K562 (cell line): ENCODE results near the gene DBP. TPM values are rescaled to one million over a fixed set of nuclear protein-coding genes. Genes with fewer than 3 reads are reported as not detected.

Experiments
- CREM ChIP-seq: IDR thresholded peaks from 2 replicates; pipeline ENCODE4 v1.6.1; 2014; ENCODE audit warnings: antibody characterized with exemption, low read depth
- DNMT1 ChIP-seq: fragments of 450-650 bp; IDR thresholded peaks from 2 replicates; pipeline ENCODE4 v1.6.1; 2016; ENCODE audit warnings: antibody characterized with exemption, mild to moderate bottlenecking
- GATA2 ChIP-seq: sonication (generic); formaldehyde crosslinking; IDR thresholded peaks from 2 replicates; pipeline ENCODE4 v1.4.0; 2020; ENCODE audit warnings: mild to moderate bottlenecking, missing genetic modification reagents
- KLF10 ChIP-seq: fragments of 250-450 bp; sonication (Bioruptor Pico); IDR thresholded peaks from 2 replicates; pipeline ENCODE4 v1.6.1; 2021; ENCODE audit warnings: matching md5 sums
- KLF16 ChIP-seq: IDR thresholded peaks from 2 replicates; pipeline ENCODE4 v1.6.1; 2016; ENCODE audit warnings: antibody characterized with exemption
- L3MBTL2 ChIP-seq: fragments of 450-650 bp; IDR thresholded peaks from 2 replicates; pipeline ENCODE4 v1.6.1; 2016; ENCODE audit warnings: mild to moderate bottlenecking, moderate library complexity
- MAFG ChIP-seq: fragments of 450-650 bp; conservative IDR thresholded peaks from 2 replicates; pipeline ENCODE4 v1.6.1; 2016; ENCODE audit warnings: missing genetic modification characterization, missing compliant biosample characterization
- MAZ ChIP-seq, 2 experiments: fragments of 450-650 bp in 1 of 2; sonication (generic) in 1 of 2; formaldehyde crosslinking; IDR thresholded peaks in 1 of 2; conservative IDR thresholded peaks in 1 of 2; 2 replicates each; pipeline versions ENCODE4 v1.4.0 to v1.5.0; 2020; ENCODE audit warnings: mild to moderate bottlenecking in 1 of 2, missing genetic modification reagents in 1 of 2
- NCOR1 ChIP-seq: fragments of 450-650 bp; IDR thresholded peaks from 2 replicates; pipeline ENCODE4 v1.6.1; 2016; ENCODE audit warnings: mild to moderate bottlenecking, moderate library complexity
- POLR3G ChIP-seq: IDR thresholded peaks from 2 replicates; pipeline ENCODE4 v1.6.1; 2011; ENCODE audit not compliant: insufficient read length, insufficient replicate concordance; ENCODE audit errors: extremely low read depth
- RHOXF2B ChIP-seq: fragments of 250-450 bp; sonication (Bioruptor Pico); conservative IDR thresholded peaks from 2 replicates; pipeline ENCODE4 v1.5.1; 2021
- SRF ChIP-seq, 2 experiments: fragments of 250-450, 450-650 bp in 1 of 2; sonication (Bioruptor Pico) in 1 of 2; sonication (generic) in 1 of 2; formaldehyde crosslinking; IDR thresholded peaks; 2 replicates each; pipeline versions ENCODE4 v1.5.0 to v1.5.1; 2020 to 2022; ENCODE audit warnings: mild to moderate bottlenecking in 1 of 2, missing genetic modification reagents in 1 of 2
- SUPT5H ChIP-seq: fragments of 450-650 bp; IDR thresholded peaks from 2 replicates; pipeline ENCODE4 v1.6.1; 2016
- TAL1 ChIP-seq: fragments of 450-650 bp; IDR thresholded peaks from 2 replicates; pipeline ENCODE4 v1.6.1; 2016; ENCODE audit warnings: mild to moderate bottlenecking
- ZNF12 ChIP-seq: sonication (generic); formaldehyde crosslinking; IDR thresholded peaks from 2 replicates; pipeline ENCODE4 v1.4.0; 2020; ENCODE audit warnings: mild to moderate bottlenecking, missing genetic modification reagents
- polyA plus RNA-seq, 8 experiments: library from polyadenylated mRNA; depleted of rRNA in 4 of 8; stranded (reverse) in 5 of 8; unstranded in 3 of 8; fragments of >200 nt; fragmentation: Nextera tagmentation in 2 of 8; fragmentation: Illumina TruSeq in 1 of 8; extraction: Ambion mirVana in 2 of 8; extraction: Trizol in 1 of 8; gene quantifications; 2 replicates each; pipeline versions ENCODE4 v1.2.1 to v1.2.3, GENCODE V29; 2011 to 2014; ENCODE audit warnings: inconsistent platforms in 1 of 8, missing spikeins in 1 of 8
- total RNA-seq, 7 experiments: library from RNA; depleted of rRNA in 6 of 7; stranded (reverse); fragments of >200 nt in 6 of 7; fragmentation: Illumina TruSeq in 2 of 7; extraction: Trizol in 2 of 7; gene quantifications; 2 replicates each; pipeline versions ENCODE4 v1.2.1 to v1.2.3, GENCODE V29; 2011 to 2021; ENCODE audit warnings: low replicate concordance in 1 of 7
- TF ChIP-seq, protein P1 (sequence below): fragments of 450-650 bp; IDR thresholded peaks from 2 replicates; pipeline ENCODE4 v1.6.1; 2016; ENCODE audit warnings: borderline replicate concordance
- TF ChIP-seq, protein P2 (sequence below): fragments of 450-650 bp; IDR thresholded peaks from 2 replicates; pipeline ENCODE4 v1.6.1; 2017; ENCODE audit warnings: mild to moderate bottlenecking, moderate library complexity
- TF ChIP-seq, protein P3 (sequence below): sonication (generic); formaldehyde crosslinking; IDR thresholded peaks from 2 replicates; pipeline ENCODE4 v1.8.1; 2023; ENCODE audit warnings: missing genetic modification reagents, mild to moderate bottlenecking, borderline replicate concordance
- TF ChIP-seq, protein P4 (sequence below): sonication (generic); formaldehyde crosslinking; IDR thresholded peaks from 2 replicates; pipeline ENCODE4 v1.8.0; 2022; ENCODE audit warnings: missing genetic modification reagents, mild to moderate bottlenecking, moderate library complexity, borderline replicate concordance

DBP gene
- total and polyA plus RNA-seq, 9 of the 15 experiments (the other 6 are each of a cell fraction or from before 2014, with no cell fraction given), result 0.25 to 5.5 (median 1.8) TPM

DNA sequence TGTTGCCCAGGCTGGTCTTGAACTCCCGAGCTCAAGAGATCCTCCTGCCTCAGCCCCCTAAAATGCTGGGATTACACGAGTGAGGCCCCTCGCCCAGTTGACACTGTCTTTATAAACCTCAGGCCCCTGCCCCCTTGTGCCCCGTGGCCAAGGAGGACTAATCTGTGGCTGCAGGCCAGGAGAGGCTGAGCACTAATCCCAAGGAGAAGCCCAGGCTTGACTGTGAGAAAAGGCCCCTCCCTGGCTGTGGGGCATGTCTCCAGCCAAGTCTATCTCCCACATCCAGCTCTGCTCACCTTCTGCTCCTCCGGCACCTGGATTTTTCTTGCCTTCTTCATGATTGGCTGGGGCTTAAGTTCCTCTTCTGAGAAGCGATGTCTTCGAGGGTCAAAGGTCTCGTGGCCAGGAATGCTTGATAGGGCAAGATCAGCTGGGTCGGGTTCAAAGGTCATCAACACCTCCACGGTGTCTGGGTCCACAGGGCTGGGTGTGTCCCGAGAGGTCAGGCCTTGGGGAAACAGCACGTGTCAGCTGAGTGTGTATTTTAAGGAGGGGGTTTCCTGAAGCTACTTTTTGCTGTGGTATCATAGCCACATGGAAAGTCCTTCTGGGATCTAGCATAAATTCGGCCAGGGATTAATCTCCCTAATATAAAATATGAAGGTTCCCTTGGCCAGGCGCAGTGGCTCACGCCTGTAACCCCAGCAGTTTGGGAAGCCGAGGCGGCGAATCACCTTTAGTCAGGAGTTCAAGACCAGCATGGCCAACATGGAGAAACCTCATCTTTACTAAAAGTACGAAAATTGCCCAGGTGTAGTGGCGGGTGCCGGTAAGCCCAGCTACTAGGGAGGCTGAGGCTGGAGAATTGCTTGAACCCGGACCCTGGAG, 3.8 kb downstream of the DBP start (continued):
- peak; percentile 91 for TF ChIP-seq L3MBTL2
- TF ChIP-seq TAL1, result peak; percentile 21; the same call in 1 of the 2 replicates
- TF ChIP-seq ZNF12 (CRISPR knock-in tag), result no peak
- TF ChIP-seq DNMT1, result no peak
- peak; percentile 69 for TF ChIP-seq NCOR1
- TF ChIP-seq KLF10, result no peak
- TF ChIP-seq MAZ (CRISPR knock-in tag; conservative IDR thresholded peaks at IDR 0.05 in 1 of 2, IDR thresholded peaks at IDR 0.05 in 1 of 2), result 0 out of 4 replicates have a peak, but pooled peaks of 1 of the 2 experiments have one; percentile 50
- TF ChIP-seq RHOXF2B, result no peak
- TF ChIP-seq, protein P1, sequence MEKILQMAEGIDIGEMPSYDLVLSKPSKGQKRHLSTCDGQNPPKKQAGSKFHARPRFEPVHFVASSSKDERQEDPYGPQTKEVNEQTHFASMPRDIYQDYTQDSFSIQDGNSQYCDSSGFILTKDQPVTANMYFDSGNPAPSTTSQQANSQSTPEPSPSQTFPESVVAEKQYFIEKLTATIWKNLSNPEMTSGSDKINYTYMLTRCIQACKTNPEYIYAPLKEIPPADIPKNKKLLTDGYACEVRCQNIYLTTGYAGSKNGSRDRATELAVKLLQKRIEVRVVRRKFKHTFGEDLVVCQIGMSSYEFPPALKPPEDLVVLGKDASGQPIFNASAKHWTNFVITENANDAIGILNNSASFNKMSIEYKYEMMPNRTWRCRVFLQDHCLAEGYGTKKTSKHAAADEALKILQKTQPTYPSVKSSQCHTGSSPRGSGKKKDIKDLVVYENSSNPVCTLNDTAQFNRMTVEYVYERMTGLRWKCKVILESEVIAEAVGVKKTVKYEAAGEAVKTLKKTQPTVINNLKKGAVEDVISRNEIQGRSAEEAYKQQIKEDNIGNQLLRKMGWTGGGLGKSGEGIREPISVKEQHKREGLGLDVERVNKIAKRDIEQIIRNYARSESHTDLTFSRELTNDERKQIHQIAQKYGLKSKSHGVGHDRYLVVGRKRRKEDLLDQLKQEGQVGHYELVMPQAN, result peak; percentile 15; the same call in 1 of the 2 replicates
- TF ChIP-seq CREM, result 0 out of 2 replicates have a peak, but pooled peaks have one; percentile 24
- TF ChIP-seq, protein P2, sequence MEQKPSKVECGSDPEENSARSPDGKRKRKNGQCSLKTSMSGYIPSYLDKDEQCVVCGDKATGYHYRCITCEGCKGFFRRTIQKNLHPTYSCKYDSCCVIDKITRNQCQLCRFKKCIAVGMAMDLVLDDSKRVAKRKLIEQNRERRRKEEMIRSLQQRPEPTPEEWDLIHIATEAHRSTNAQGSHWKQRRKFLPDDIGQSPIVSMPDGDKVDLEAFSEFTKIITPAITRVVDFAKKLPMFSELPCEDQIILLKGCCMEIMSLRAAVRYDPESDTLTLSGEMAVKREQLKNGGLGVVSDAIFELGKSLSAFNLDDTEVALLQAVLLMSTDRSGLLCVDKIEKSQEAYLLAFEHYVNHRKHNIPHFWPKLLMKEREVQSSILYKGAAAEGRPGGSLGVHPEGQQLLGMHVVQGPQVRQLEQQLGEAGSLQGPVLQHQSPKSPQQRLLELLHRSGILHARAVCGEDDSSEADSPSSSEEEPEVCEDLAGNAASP, result no peak
- no peak for TF ChIP-seq POLR3G
- TF ChIP-seq SUPT5H, result no peak
- TF ChIP-seq KLF16, result 0 out of 2 replicates have a peak, but pooled peaks have one; percentile 6
- no peak for TF ChIP-seq MAFG (tag)
- no peak for TF ChIP-seq SRF (CRISPR knock-in tag; IDR thresholded peaks at IDR 0.05)
- TF ChIP-seq GATA2, result no peak
- TF ChIP-seq, protein P3, sequence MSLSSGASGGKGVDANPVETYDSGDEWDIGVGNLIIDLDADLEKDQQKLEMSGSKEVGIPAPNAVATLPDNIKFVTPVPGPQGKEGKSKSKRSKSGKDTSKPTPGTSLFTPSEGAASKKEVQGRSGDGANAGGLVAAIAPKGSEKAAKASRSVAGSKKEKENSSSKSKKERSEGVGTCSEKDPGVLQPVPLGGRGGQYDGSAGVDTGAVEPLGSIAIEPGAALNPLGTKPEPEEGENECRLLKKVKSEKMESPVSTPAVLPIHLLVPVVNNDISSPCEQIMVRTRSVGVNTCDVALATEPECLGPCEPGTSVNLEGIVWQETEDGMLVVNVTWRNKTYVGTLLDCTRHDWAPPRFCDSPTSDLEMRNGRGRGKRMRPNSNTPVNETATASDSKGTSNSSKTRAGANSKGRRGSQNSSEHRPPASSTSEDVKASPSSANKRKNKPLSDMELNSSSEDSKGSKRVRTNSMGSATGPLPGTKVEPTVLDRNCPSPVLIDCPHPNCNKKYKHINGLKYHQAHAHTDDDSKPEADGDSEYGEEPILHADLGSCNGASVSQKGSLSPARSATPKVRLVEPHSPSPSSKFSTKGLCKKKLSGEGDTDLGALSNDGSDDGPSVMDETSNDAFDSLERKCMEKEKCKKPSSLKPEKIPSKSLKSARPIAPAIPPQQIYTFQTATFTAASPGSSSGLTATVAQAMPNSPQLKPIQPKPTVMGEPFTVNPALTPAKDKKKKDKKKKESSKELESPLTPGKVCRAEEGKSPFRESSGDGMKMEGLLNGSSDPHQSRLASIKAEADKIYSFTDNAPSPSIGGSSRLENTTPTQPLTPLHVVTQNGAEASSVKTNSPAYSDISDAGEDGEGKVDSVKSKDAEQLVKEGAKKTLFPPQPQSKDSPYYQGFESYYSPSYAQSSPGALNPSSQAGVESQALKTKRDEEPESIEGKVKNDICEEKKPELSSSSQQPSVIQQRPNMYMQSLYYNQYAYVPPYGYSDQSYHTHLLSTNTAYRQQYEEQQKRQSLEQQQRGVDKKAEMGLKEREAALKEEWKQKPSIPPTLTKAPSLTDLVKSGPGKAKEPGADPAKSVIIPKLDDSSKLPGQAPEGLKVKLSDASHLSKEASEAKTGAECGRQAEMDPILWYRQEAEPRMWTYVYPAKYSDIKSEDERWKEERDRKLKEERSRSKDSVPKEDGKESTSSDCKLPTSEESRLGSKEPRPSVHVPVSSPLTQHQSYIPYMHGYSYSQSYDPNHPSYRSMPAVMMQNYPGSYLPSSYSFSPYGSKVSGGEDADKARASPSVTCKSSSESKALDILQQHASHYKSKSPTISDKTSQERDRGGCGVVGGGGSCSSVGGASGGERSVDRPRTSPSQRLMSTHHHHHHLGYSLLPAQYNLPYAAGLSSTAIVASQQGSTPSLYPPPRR (CRISPR knock-in tag), result no peak
- TF ChIP-seq, protein P4, sequence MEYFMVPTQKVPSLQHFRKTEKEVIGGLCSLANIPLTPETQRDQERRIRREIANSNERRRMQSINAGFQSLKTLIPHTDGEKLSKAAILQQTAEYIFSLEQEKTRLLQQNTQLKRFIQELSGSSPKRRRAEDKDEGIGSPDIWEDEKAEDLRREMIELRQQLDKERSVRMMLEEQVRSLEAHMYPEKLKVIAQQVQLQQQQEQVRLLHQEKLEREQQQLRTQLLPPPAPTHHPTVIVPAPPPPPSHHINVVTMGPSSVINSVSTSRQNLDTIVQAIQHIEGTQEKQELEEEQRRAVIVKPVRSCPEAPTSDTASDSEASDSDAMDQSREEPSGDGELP (CRISPR knock-in tag), result peak; percentile 99
